MM.1S (cell line): ENCODE data around the gene HGS.

ENCODE experiments used
- CTCF ChIP-seq: fragments of 300-600 bp; sonication (generic); IDR thresholded peaks from 2 replicates; pipeline ENCODE4 v1.5.1; 2016; ENCODE audit warnings: antibody characterized with exemption, low read length, mixed read lengths
- EZH2 ChIP-seq: fragments of 300-600 bp; sonication (generic); optimal IDR thresholded peaks from 2 replicates; pipeline ENCODE3; 2017; ENCODE audit warnings: low read depth, mild to moderate bottlenecking, antibody characterized with exemption, low read length, mixed read lengths

DNA sequence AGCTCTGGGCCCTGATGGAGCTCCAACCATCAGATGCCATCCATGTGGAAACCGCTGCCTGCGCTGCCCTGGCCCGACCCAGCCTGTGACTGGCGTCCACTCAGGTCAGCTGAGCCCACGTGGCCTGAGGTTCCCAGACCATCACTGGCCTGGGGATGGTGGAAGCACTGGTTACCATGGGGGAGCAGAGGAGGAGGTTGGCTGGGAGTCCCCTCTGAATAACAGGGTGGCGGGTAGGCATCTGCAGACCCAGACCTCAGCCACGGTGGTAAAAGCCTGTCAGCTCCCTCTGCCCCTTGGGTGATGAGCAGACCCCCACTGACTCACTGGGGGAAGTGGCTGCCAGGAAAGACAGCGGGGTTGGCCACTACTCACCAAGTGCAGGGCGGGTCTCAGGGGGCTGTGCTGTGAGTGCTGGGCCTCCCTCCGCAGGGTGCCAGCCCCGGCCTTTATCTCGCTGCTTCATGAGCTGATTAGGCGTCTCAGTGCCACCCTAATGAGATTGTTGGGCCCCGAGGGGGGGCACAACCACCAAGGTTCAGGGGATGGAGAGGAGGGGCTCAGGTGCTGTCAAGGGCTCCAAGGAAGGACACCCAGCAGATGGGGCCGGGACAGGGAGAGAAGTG is 27.6 kb upstream of the HGS start, which contains the start of gene PDE6G:
- TF ChIP-seq CTCF (no peak), EZH2 (no peak)
